Thymus (tissue), 11 donors: Measurements from ENCODE around the gene SUGCT. TPM values are rescaled to one million over a fixed set of nuclear protein-coding genes. Genes with fewer than 3 reads are reported as not detected.
A peak's percentile ranks its signal among the peaks of the same experiment; 100 is the strongest.

Experiments used
- DNase-seq, 9 donors: peaks; one replicate each; pipeline ENCODE4 v3.0.0-alpha.2; 2013; ENCODE audit warnings: low spot score in 9 of 9, low read depth in 6 of 9, missing footprints in 1 of 9
- H3K27ac ChIP-seq, 2 donors: one replicate each; pipeline ENCODE4 v1.5.1; 2013; ENCODE audit warnings: control low read depth in 1 of 2, low read depth in 1 of 2, low read length in 1 of 2, mild to moderate bottlenecking in 1 of 2, moderate library complexity in 1 of 2
- H3K27me3 ChIP-seq, 2 donors: one replicate each; pipeline ENCODE4 v1.5.1; 2013; ENCODE audit warnings: low read length in 1 of 2; ENCODE audit not compliant: control insufficient read depth in 2 of 2, insufficient read depth in 1 of 2
- H3K36me3 ChIP-seq, 2 donors: one replicate each; pipeline ENCODE4 v1.5.1; 2013; ENCODE audit warnings: low read length in 1 of 2, mild to moderate bottlenecking in 1 of 2, moderate library complexity in 1 of 2; ENCODE audit not compliant: control insufficient read depth in 2 of 2, insufficient read depth in 2 of 2
- H3K4me1 ChIP-seq, 2 donors: one replicate each; pipeline ENCODE4 v1.5.1; 2013; ENCODE audit warnings: low read length in 2 of 2; ENCODE audit not compliant: control insufficient read depth in 2 of 2, insufficient read depth in 2 of 2
- H3K4me3 ChIP-seq, 2 donors: one replicate each; pipeline ENCODE4 v1.5.1; 2013; ENCODE audit warnings: low read length in 2 of 2, control low read depth in 1 of 2, mild to moderate bottlenecking in 1 of 2
- H3K9me3 ChIP-seq, 2 donors: one replicate each; pipeline ENCODE4 v1.5.1; 2013; ENCODE audit warnings: low read length in 1 of 2, mild to moderate bottlenecking in 1 of 2; ENCODE audit not compliant: control insufficient read depth in 2 of 2, insufficient read depth in 1 of 2
- WGBS: extraction: QIAGEN DNeasy Blood & Tissue Kit; methylation state at CpG from one replicate; pipeline ENCODE4 v1.1.7; 2013; 5-methylcytosine and 5-hydroxymethylcytosine counted together
- polyA plus RNA-seq: library from polyadenylated mRNA; stranded (reverse); fragments of 200-250 nt; gene quantifications from one replicate; pipeline ENCODE4 v1.2.3, GENCODE V29; 2013
- total RNA-seq: library from RNA; stranded (reverse); fragments of 120-200 nt; gene quantifications from one replicate; pipeline ENCODE4 v1.2.4, GENCODE V29; 2013
- donor health status: healthy.

Gene SUGCT
- total and polyA plus RNA-seq, 2 donors: 1.6 to 5.5 TPM

DNA sequence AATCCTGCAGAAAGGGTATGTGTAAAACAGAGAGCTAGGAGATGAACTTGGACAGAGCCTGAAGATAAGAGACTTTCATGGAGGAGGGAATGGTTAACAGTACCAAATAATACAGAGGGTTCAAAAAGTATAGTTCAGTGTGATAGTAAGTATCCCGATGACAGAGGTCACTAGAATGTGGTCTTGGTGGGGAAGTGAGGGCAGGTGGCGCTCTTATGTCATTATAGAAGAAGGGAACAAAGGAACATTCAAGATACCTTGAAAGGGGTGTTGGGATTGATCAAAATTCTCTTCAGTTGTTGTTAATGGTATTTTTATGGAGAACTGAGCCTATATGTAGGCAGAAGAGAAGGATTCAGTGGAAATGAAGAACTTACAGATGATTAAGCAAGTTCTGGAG is 312.5 kb downstream of the SUGCT start:
- Histone ChIP-seq H3K36me3 (no peaks in the 10 kb centered on the region), H3K4me3 (no peak overlapping the region), H3K27me3 (no peaks in the 10 kb centered on the region), H3K27ac (no peak overlapping the region), H3K4me1 (no peaks in the 10 kb centered on the region), H3K9me3 (no peaks in the 10 kb centered on the region)
- peak in 2 of 9 donors; percentile 2 to 18 for DNase-seq
- 91% methylated on average over 2 of the region's 2 CpGs for WGBS

DNA sequence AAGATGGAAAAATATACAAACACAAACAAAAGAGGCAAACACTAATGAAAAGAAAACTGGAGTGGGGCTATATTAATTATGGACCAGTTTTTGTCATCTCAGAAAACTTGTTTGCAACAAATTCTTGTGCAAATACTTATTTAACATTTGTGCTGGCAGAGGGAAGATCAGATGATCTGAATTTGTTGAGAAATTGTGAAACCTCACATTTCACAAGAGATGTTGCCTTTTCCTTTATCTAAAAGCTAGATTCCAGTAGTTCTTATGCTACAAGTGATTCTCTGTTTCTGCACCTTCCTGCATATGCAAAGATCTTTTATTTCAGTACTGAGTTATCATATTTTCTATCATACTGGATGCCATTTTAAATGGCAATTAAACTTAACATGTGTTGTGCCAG is 320.7 kb downstream of the SUGCT start:
- no peak for DNase-seq
- Histone ChIP-seq H3K9me3 (no peaks in the 10 kb centered on the region), H3K4me3 (no peak overlapping the region), H3K27ac (no peak overlapping the region), H3K36me3 (no peaks in the 10 kb centered on the region), H3K4me1 (no peaks in the 10 kb centered on the region), H3K27me3 (no peaks in the 10 kb centered on the region)

DNA sequence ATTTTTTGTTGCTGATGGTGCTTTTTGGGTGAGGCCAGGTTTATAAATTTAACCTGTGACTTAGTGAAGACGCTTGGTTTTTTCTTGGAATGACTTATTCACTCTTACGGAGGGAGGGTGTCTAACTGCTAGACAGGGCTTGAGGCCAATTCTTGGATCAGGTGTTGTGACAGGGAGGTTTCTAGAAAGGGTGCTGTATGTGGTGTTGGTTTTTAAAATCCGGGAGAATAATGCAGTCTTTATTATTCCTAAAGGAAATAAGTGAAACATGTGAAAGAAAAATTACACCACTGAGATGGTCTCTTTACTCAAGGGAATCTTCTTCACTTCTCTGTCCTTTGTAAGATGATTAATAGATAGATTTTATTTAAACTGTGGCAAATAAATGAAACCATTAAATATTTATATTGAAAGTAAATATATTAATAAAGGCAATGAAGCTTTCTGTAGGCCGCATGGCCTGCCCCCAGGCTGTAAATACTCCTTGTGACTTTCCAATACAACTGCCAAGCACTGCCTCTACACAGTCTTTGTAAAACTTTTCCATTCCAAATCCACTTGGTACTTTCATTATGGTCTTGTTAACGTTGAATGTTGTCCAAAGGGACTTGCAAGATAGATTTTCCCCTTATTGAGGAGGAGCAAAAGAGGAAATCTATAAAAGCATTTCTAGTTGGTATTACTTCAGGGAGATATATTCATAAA is 323.1 kb downstream of the SUGCT start:
- no peaks in the 10 kb centered on the region for H3K36me3 ChIP-seq
- H3K4me1 ChIP-seq: no peaks in the 10 kb centered on the region
- H3K27me3 ChIP-seq: no peaks in the 10 kb centered on the region
- WGBS: 96% methylated on average over 5 of the region's 5 CpGs
- no peak for DNase-seq
- H3K4me3 ChIP-seq: no peak overlapping the region
- H3K27ac ChIP-seq: no peak overlapping the region
- H3K9me3 ChIP-seq: no peaks in the 10 kb centered on the region

DNA sequence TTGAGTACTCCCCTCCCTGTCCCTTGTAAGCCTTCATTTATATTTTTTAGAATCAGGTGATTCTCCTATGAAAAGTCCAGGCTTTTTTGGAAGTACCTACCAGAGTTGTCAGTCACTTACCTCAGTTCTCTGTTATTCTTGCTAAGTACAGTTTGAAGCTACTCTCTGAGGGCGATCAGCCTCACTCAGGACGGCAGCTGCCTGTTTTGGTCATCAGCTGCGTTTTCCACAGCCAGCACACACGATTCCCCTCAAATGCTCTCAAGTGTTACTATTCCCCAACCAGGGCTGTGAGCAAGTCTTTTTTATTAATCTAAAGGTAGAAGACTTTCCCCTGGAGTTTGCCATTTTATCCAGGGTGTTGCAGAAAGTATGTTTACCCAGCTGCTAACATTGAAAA is 328.6 kb downstream of the SUGCT start:
- no peaks in the 10 kb centered on the region for H3K36me3 ChIP-seq
- no peaks in the 10 kb centered on the region for H3K27me3 ChIP-seq
- no peaks in the 10 kb centered on the region for H3K4me1 ChIP-seq
- no peak for DNase-seq
- no peaks in the 10 kb centered on the region for H3K9me3 ChIP-seq
- H3K4me3 ChIP-seq: no peak overlapping the region
- no peak overlapping the region for H3K27ac ChIP-seq
- 96% methylated on average over 4 of the region's 4 CpGs for WGBS

GRCh38 chr7:40468891-40469864 is 334.4 kb downstream of the SUGCT start:
- DNase-seq: no peak
- WGBS: 96% methylated on average over 4 of the region's 4 CpGs
- no peaks in the 10 kb centered on the region for H3K9me3 ChIP-seq
- no peaks in the 10 kb centered on the region for H3K27me3 ChIP-seq
- H3K4me3 ChIP-seq: no peak overlapping the region
- H3K27ac ChIP-seq: no peak overlapping the region
- H3K4me1 ChIP-seq: no peaks in the 10 kb centered on the region
- H3K36me3 ChIP-seq: no peaks in the 10 kb centered on the region

- Histone ChIP-seq H3K36me3 (no peaks in the 10 kb centered on the region), H3K9me3 (no peaks in the 10 kb centered on the region), H3K27ac (no peak overlapping the region), H3K4me3 (no peak overlapping the region), H3K27me3 (no peaks in the 10 kb centered on the region), H3K4me1 (no peaks in the 10 kb centered on the region)
- DNase-seq: no peak
- WGBS: 95% methylated on average over 6 of the region's 6 CpGs
Measured at GRCh38 chr7:40470091-40470592, 335.3 kb downstream of the SUGCT start.

DNA sequence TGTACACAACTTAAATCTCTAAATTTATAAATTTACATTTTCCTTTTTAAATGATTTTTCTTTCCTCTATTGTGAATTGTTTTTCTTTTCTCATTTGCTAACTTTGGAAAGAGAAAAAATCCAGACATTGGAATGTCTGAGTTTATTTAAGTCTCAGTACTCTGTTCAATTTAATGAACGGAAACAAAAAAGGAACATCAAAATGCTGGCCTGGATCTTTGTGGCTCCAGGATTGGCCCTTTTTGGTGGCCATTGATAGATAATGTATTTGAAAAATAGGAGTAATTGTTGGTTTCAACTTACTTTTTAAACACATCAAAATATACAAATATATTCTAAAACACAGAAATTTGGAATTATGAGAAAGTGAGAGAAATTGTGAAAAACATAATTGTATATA is 336.0 kb downstream of the SUGCT start:
- Histone ChIP-seq H3K4me1 (no peaks in the 10 kb centered on the region), H3K27me3 (no peaks in the 10 kb centered on the region), H3K27ac (no peak overlapping the region), H3K36me3 (no peaks in the 10 kb centered on the region), H3K4me3 (no peak overlapping the region), H3K9me3 (no peaks in the 10 kb centered on the region)
- DNase-seq: no peak
- WGBS: 99% methylated on average over 1 of the region's 1 CpG

GRCh38 chr7:40471891-40472290 is 337.1 kb downstream of the SUGCT start:
- no peak overlapping the region for H3K4me3 ChIP-seq
- H3K4me1 ChIP-seq: no peaks in the 10 kb centered on the region
- WGBS: 98% methylated on average over 4 of the region's 4 CpGs
- no peaks in the 10 kb centered on the region for H3K27me3 ChIP-seq
- no peak for DNase-seq
- H3K36me3 ChIP-seq: no peaks in the 10 kb centered on the region
- no peaks in the 10 kb centered on the region for H3K9me3 ChIP-seq
- H3K27ac ChIP-seq: no peak overlapping the region
